ENCODE measurements around the gene INSRR. TPM values are rescaled to one million over a fixed set of nuclear protein-coding genes. Genes with fewer than 3 reads are reported as not detected.

Gene INSRR
- total and polyA plus RNA-seq, 4 donors, result 0.01 TPM; not detected in 3

DNA sequence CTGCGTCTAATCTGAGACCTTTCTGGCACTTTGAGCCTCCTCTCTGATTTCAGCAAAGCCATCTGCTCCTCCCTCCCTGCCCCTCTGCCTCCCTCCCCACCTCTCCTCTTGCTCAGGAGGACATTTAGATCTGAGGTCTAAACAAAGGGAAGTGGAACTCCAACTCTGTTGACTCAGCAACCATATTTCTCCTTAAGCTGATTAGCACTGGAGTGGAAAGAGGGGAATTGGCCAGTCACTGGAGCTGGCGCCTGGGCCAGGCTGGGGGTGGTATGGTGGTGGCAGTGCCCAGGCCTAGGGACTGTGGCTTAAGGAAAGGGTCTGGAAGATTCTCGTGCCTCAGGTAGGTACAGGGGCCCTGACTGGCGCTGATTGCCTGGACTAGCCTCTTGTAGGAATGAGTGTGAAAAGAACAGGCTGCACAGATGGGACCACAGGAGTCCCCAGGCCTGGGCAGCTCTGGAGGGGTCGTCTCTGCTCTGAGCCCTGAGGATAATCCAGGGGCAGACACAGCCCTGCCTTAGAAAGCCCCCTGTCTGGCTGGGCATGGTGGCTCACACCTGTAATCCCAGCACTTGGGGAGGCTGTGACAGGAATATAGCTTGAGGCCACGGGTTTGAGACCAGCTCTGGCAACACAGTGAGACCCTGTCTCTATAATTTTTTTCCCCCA, 54.2 kb downstream of the INSRR start:
- no peak for DNase-seq (ENCODE audit: low spot score)
- Histone ChIP-seq H3K4me1 (ENCODE audit: control insufficient read depth in 4 of 4, insufficient read depth in 4 of 4, low read length in 3 of 4) (peaks cover 0 to 5% (median 0%) of the 10 kb centered on the region in 4 donors), H3K4me3 (ENCODE audit: low read depth in 1 of 3, low read length in 3 of 3) (no peak overlapping the region), H3K27ac (ENCODE audit: low read depth in 1 of 2, low read length in 2 of 2) (no peak overlapping the region), H3K9ac (ENCODE audit: low read depth in 1 of 2, low read length in 2 of 2) (no peak overlapping the region), H3K9me3 (ENCODE audit: control insufficient read depth in 4 of 4, low read length in 3 of 4) (no peaks in the 10 kb centered on the region), H3K36me3 (ENCODE audit: control insufficient read depth in 4 of 4, insufficient read depth in 3 of 4, low read depth in 1 of 4, low read length in 3 of 4) (peaks cover 5 to 18% (median 16%) of the 10 kb centered on the region in 4 donors), H3K27me3 (ENCODE audit: control insufficient read depth in 4 of 4, insufficient read depth in 4 of 4, low read length in 3 of 4) (no peaks in the 10 kb centered on the region)
- 67% methylated on average over 6 of the region's 6 CpGs for WGBS
- no peak for TF ChIP-seq RXRA (IDR thresholded peaks at IDR 0.05)

DNA sequence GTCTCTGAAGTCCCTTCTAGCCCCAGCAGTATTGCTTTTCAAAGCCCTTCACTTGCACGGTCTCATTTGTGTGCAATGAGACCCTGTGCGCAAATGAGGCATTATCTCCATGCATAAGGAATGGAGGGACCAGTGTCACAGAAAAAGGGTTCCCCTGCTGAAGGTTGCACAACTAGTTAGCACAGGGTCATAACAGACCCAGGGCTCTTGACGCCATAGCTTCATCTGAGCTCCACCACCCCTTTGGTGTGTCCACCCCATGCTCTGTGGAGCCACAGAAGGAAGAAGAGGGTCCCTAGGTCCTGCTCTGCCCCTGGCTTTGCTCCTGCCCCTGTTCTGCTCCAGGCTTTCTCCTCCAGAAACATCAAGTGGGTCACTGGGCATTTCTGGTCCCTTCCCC, 54.9 kb downstream of the INSRR start:
- H3K9me3 ChIP-seq (ENCODE audit: control insufficient read depth in 4 of 4, low read length in 3 of 4), result no peaks in the 10 kb centered on the region
- no peak for TF ChIP-seq TAF1 (conservative IDR thresholded peaks at IDR 0.05)
- TF ChIP-seq EGR1 (IDR thresholded peaks at IDR 0.05; ENCODE audit: low read depth in 2 of 2), result no peak
- TF ChIP-seq SP1 (IDR thresholded peaks at IDR 0.05), result no peak
- TF ChIP-seq NR2F2 (IDR thresholded peaks at IDR 0.05), result no peak
- TF ChIP-seq, protein P1, sequence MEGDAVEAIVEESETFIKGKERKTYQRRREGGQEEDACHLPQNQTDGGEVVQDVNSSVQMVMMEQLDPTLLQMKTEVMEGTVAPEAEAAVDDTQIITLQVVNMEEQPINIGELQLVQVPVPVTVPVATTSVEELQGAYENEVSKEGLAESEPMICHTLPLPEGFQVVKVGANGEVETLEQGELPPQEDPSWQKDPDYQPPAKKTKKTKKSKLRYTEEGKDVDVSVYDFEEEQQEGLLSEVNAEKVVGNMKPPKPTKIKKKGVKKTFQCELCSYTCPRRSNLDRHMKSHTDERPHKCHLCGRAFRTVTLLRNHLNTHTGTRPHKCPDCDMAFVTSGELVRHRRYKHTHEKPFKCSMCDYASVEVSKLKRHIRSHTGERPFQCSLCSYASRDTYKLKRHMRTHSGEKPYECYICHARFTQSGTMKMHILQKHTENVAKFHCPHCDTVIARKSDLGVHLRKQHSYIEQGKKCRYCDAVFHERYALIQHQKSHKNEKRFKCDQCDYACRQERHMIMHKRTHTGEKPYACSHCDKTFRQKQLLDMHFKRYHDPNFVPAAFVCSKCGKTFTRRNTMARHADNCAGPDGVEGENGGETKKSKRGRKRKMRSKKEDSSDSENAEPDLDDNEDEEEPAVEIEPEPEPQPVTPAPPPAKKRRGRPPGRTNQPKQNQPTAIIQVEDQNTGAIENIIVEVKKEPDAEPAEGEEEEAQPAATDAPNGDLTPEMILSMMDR (IDR thresholded peaks at IDR 0.05; ENCODE audit: low read depth, low read length, missing input control), result no peak
- TF ChIP-seq, protein P2, sequence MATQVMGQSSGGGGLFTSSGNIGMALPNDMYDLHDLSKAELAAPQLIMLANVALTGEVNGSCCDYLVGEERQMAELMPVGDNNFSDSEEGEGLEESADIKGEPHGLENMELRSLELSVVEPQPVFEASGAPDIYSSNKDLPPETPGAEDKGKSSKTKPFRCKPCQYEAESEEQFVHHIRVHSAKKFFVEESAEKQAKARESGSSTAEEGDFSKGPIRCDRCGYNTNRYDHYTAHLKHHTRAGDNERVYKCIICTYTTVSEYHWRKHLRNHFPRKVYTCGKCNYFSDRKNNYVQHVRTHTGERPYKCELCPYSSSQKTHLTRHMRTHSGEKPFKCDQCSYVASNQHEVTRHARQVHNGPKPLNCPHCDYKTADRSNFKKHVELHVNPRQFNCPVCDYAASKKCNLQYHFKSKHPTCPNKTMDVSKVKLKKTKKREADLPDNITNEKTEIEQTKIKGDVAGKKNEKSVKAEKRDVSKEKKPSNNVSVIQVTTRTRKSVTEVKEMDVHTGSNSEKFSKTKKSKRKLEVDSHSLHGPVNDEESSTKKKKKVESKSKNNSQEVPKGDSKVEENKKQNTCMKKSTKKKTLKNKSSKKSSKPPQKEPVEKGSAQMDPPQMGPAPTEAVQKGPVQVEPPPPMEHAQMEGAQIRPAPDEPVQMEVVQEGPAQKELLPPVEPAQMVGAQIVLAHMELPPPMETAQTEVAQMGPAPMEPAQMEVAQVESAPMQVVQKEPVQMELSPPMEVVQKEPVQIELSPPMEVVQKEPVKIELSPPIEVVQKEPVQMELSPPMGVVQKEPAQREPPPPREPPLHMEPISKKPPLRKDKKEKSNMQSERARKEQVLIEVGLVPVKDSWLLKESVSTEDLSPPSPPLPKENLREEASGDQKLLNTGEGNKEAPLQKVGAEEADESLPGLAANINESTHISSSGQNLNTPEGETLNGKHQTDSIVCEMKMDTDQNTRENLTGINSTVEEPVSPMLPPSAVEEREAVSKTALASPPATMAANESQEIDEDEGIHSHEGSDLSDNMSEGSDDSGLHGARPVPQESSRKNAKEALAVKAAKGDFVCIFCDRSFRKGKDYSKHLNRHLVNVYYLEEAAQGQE (IDR thresholded peaks at IDR 0.05), result no peak
- TF ChIP-seq, protein P3, sequence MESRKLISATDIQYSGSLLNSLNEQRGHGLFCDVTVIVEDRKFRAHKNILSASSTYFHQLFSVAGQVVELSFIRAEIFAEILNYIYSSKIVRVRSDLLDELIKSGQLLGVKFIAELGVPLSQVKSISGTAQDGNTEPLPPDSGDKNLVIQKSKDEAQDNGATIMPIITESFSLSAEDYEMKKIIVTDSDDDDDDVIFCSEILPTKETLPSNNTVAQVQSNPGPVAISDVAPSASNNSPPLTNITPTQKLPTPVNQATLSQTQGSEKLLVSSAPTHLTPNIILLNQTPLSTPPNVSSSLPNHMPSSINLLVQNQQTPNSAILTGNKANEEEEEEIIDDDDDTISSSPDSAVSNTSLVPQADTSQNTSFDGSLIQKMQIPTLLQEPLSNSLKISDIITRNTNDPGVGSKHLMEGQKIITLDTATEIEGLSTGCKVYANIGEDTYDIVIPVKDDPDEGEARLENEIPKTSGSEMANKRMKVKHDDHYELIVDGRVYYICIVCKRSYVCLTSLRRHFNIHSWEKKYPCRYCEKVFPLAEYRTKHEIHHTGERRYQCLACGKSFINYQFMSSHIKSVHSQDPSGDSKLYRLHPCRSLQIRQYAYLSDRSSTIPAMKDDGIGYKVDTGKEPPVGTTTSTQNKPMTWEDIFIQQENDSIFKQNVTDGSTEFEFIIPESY (IDR thresholded peaks at IDR 0.05), result no peak
- no peak for TF ChIP-seq RAD21 (IDR thresholded peaks at IDR 0.05)
- no peaks in the 10 kb centered on the region for H3K27me3 ChIP-seq (ENCODE audit: control insufficient read depth in 4 of 4, insufficient read depth in 4 of 4, low read length in 3 of 4)
- no peak overlapping the region for H3K27ac ChIP-seq (ENCODE audit: low read depth in 1 of 2, low read length in 2 of 2)
- H3K4me1 ChIP-seq (ENCODE audit: control insufficient read depth in 4 of 4, insufficient read depth in 4 of 4, low read length in 3 of 4), result peaks cover 0 to 5% (median 0%) of the 10 kb centered on the region in 4 donors
- H3K36me3 ChIP-seq (ENCODE audit: control insufficient read depth in 4 of 4, insufficient read depth in 3 of 4, low read depth in 1 of 4, low read length in 3 of 4), result peaks cover 5 to 21% (median 21%) of the 10 kb centered on the region in 4 donors
- H3K9ac ChIP-seq (ENCODE audit: low read depth in 1 of 2, low read length in 2 of 2), result no peak overlapping the region
- no peak for DNase-seq (ENCODE audit: low spot score)
- H3K4me3 ChIP-seq (ENCODE audit: low read depth in 1 of 3, low read length in 3 of 3), result no peak overlapping the region
- WGBS, result 74% methylated on average over 3 of the region's 3 CpGs
